ENCODE results near the gene NPEPL1.
"Not testable (repeated sequence)": the region's sequence is repeated elsewhere in the genome, so short reads cannot be mapped to it uniquely, and the experiment has no call there.

The NPEPL1 gene

GRCh38 chr20:58754584-58754983 lies 62.0 kb downstream of the NPEPL1 start:
- H3K4me3 ChIP-seq (ENCODE audit: low read depth, low read length): no peak overlapping the region
- TF ChIP-seq, protein P1, sequence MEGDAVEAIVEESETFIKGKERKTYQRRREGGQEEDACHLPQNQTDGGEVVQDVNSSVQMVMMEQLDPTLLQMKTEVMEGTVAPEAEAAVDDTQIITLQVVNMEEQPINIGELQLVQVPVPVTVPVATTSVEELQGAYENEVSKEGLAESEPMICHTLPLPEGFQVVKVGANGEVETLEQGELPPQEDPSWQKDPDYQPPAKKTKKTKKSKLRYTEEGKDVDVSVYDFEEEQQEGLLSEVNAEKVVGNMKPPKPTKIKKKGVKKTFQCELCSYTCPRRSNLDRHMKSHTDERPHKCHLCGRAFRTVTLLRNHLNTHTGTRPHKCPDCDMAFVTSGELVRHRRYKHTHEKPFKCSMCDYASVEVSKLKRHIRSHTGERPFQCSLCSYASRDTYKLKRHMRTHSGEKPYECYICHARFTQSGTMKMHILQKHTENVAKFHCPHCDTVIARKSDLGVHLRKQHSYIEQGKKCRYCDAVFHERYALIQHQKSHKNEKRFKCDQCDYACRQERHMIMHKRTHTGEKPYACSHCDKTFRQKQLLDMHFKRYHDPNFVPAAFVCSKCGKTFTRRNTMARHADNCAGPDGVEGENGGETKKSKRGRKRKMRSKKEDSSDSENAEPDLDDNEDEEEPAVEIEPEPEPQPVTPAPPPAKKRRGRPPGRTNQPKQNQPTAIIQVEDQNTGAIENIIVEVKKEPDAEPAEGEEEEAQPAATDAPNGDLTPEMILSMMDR (IDR thresholded peaks at IDR 0.05; ENCODE audit: low read depth, low read length): no peak

- no peak overlapping the region for H3K4me3 ChIP-seq (ENCODE audit: low read depth, low read length)
- TF ChIP-seq, protein P1 (IDR thresholded peaks at IDR 0.05; ENCODE audit: low read depth, low read length): no peak
These were observed 62.6 kb downstream of the NPEPL1 start for GRCh38 chr20:58755062-58755697.

DNA sequence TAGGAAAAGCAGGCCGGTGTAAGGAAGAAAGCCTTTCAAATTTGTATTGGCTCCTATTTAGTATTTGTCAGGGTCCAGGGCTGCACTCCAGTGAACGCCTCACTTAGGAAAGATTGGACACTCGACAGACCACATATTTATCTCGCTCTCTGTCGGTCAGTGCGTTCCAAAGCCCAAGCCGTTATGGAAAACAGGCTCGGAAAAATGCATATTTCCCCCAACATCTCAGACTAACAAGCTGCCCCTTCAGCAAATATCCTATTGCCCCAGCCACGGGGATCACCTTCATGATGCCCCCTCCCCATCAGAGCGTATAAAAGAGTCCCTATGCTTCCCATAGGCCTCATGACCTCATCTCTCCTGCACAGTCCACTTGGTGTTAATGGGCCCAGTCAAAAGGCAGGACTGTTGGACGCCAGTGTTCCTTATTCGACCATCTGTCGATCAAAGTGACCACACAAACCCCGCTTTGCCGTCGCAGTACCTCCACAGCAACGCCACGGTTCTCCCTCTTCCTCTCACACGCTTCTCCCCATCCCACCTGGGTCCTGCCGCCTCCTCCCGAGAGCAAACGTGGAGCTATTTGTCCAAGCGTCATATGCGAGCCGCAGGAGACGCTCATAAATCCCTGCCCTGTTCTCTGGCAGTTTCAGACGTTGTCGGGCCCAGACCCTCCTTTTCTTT lies 63.3 kb downstream of the NPEPL1 start:
- TF ChIP-seq, protein P1 (IDR thresholded peaks at IDR 0.05; ENCODE audit: low read depth, low read length): no peak
- H3K4me3 ChIP-seq (ENCODE audit: low read depth, low read length): no peak overlapping the region

DNA sequence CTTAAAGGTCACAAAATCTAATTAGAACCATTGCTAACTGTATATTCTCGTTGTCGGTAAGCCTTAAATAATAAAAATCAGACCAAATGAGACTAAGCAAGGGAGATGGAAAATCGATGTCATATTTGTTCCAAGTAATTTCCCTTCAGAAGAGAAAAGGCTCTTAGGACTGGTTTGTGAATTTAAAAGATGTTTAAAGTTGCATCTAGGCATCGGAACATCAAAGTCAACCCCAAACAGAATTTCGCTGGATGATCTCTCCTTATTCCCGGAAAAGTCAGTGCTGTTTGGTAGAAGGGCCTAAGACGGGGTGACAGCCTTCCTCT lies 63.8 kb downstream of the NPEPL1 start:
- H3K4me3 ChIP-seq (ENCODE audit: low read depth, low read length): no peak overlapping the region
- TF ChIP-seq, protein P1 (IDR thresholded peaks at IDR 0.05; ENCODE audit: low read depth, low read length): no peak

DNA sequence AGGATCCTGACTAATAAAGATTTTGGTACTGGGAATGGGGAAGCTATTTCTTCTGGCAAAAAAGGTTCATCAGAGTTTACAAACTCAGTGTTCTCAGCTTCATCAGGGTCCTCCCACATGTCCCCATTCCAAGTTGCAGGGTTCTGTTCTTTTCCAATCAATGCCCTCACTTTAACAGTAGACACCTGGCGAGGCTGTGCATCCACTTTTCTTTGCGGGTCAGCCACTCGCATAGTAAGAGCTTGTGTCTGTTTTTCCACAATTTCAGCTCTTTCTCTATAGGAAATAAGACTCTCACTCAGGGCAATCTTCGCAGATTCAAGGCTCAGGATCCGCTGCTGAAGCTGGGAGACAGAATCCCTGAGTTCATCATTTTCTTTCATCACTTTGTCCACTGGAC lies 65.0 kb downstream of the NPEPL1 start:
- not testable (repeated sequence) for H3K4me3 ChIP-seq (ENCODE audit: low read depth, low read length)

- TF ChIP-seq, protein P1 (IDR thresholded peaks at IDR 0.05; ENCODE audit: low read depth, low read length): no peak
These were observed 67.3 kb downstream of the NPEPL1 start for GRCh38 chr20:58759947-58760346.

GRCh38 chr20:58760856-58761255 lies 68.3 kb downstream of the NPEPL1 start:
- TF ChIP-seq, protein P1 (IDR thresholded peaks at IDR 0.05; ENCODE audit: low read depth, low read length): no peak
- no peak overlapping the region for H3K4me3 ChIP-seq (ENCODE audit: low read depth, low read length)

More at GRCh38 chr20:58759947-58760346, 67.3 kb downstream of the NPEPL1 start:
- H3K4me3 ChIP-seq (ENCODE audit: low read depth, low read length): no peak overlapping the region

Measured in WI38 (cell line).